Measurements from ENCODE around the gene CHRM5. TPM values are rescaled to one million over a fixed set of nuclear protein-coding genes. Genes with fewer than 3 reads are reported as not detected.

Gene CHRM5
- total RNA-seq, 1 experiment from 2014 or later, result not detected

GRCh38 chr15:34019369-34019990 is 51.2 kb downstream of the CHRM5 start:
- Histone ChIP-seq H3K27me3 (ENCODE audit: insufficient read depth, low read depth) (no peaks in the 10 kb centered on the region), H3K4me2 (no peak overlapping the region), H3K27ac (no peak overlapping the region), H3F3A (ENCODE audit: insufficient read depth, low read depth) (no peaks in the 10 kb centered on the region), H3K4me3 (no peak overlapping the region), H3K4me1 (replicated peaks; ENCODE audit: insufficient read depth) (no peaks in the 10 kb centered on the region), H2AFZ (no peak overlapping the region), H3K79me2 (ENCODE audit: low read depth) (no peaks in the 10 kb centered on the region), H3K9me2 (ENCODE audit: insufficient read depth) (no peaks in the 10 kb centered on the region), H3K9me3 (ENCODE audit: insufficient read depth, low read depth) (no peaks in the 10 kb centered on the region), H3K36me3 (ENCODE audit: low read depth) (no peaks in the 10 kb centered on the region), H4K20me1 (ENCODE audit: insufficient read depth) (no peaks in the 10 kb centered on the region)
- TF ChIP-seq CTCF (conservative IDR thresholded peaks at IDR 0.05) (no peak), EZH2 (IDR thresholded peaks at IDR 0.05; ENCODE audit: low read depth) (no peak)
- POLR2A ChIA-PET (ENCODE audit: unreplicated experiment), result no interaction called here
- intact Hi-C loops (cut with micrococcal nuclease; ENCODE audit: unreplicated experiment), result no loop called here
- BruUV-seq (replicated peaks), result no TSS peak
- CTCF ChIA-PET, result no interaction called here
- no peak for DNase-seq

GRCh38 chr15:34023907-34024306 is 55.6 kb downstream of the CHRM5 start:
- H3K36me3 ChIP-seq (ENCODE audit: low read depth), result no peaks in the 10 kb centered on the region
- BruUV-seq (replicated peaks), result no TSS peak
- no peaks in the 10 kb centered on the region for H3F3A ChIP-seq (ENCODE audit: insufficient read depth, low read depth)
- H4K20me1 ChIP-seq (ENCODE audit: insufficient read depth), result no peaks in the 10 kb centered on the region
- ChIA-PET CTCF (no interaction called here), POLR2A (ENCODE audit: unreplicated experiment) (no interaction called here)
- TF ChIP-seq CTCF (conservative IDR thresholded peaks at IDR 0.05) (no peak), EZH2 (IDR thresholded peaks at IDR 0.05; ENCODE audit: low read depth) (no peak)
- no peaks in the 10 kb centered on the region for H3K27me3 ChIP-seq (ENCODE audit: insufficient read depth, low read depth)
- no peaks in the 10 kb centered on the region for H3K79me2 ChIP-seq (ENCODE audit: low read depth)
- intact Hi-C loops (cut with micrococcal nuclease; ENCODE audit: unreplicated experiment), result no loop called here
- no peak overlapping the region for H2AFZ ChIP-seq
- H3K9me2 ChIP-seq (ENCODE audit: insufficient read depth), result no peaks in the 10 kb centered on the region
- DNase-seq, result no peak
- no peaks in the 10 kb centered on the region; the same call in 1 of the 2 replicates for H3K9me3 ChIP-seq (ENCODE audit: insufficient read depth, low read depth)
- no peaks in the 10 kb centered on the region for H3K4me1 ChIP-seq (replicated peaks; ENCODE audit: insufficient read depth)
- H3K27ac ChIP-seq, result no peak overlapping the region
- no peak overlapping the region for H3K4me3 ChIP-seq
- H3K4me2 ChIP-seq, result no peak overlapping the region

- no TSS peak for BruUV-seq (replicated peaks)
- DNase-seq, result no peak
- Histone ChIP-seq H3K4me3 (no peak overlapping the region), H3K9me3 (ENCODE audit: insufficient read depth, low read depth) (no peaks in the 10 kb centered on the region; the same call in 1 of the 2 replicates), H3K4me2 (no peak overlapping the region), H2AFZ (no peak overlapping the region), H3K27me3 (ENCODE audit: insufficient read depth, low read depth) (no peaks in the 10 kb centered on the region), H3K9me2 (ENCODE audit: insufficient read depth) (no peaks in the 10 kb centered on the region), H4K20me1 (ENCODE audit: insufficient read depth) (no peaks in the 10 kb centered on the region), H3K79me2 (ENCODE audit: low read depth) (no peaks in the 10 kb centered on the region), H3K4me1 (replicated peaks; ENCODE audit: insufficient read depth) (no peaks in the 10 kb centered on the region), H3F3A (ENCODE audit: insufficient read depth, low read depth) (no peaks in the 10 kb centered on the region), H3K36me3 (ENCODE audit: low read depth) (no peaks in the 10 kb centered on the region), H3K27ac (no peak overlapping the region)
- CTCF ChIA-PET, result no interaction called here
- POLR2A ChIA-PET (ENCODE audit: unreplicated experiment), result no interaction called here
- intact Hi-C loops (cut with micrococcal nuclease; ENCODE audit: unreplicated experiment), result no loop called here
- TF ChIP-seq CTCF (conservative IDR thresholded peaks at IDR 0.05), result no peak
- TF ChIP-seq EZH2 (IDR thresholded peaks at IDR 0.05; ENCODE audit: low read depth), result no peak
Observed at GRCh38 chr15:34025252-34025651, 57.0 kb downstream of the CHRM5 start.

Data from PC-9 (cell line).